Measurements from ENCODE around the gene OR52N1. TPM values are rescaled to one million over a fixed set of nuclear protein-coding genes. Genes with fewer than 3 reads are reported as not detected.

OR52N1 gene
- total RNA-seq, 2 donors from 2014 or later, result not detected

GRCh38 chr11:5749836-5750235 lies 41.2 kb downstream of the OR52N1 start:
- intact Hi-C loops (cut with DNase I), result no loop called here
- Histone ChIP-seq H3K27ac (no peak overlapping the region), H3K9me3 (no peaks in the 10 kb centered on the region), H3K27me3 (no peaks in the 10 kb centered on the region), H3K9ac (ENCODE audit: low read depth in 2 of 2, low read length in 2 of 2) (no peak overlapping the region), H3K4me1 (no peaks in the 10 kb centered on the region), H3K4me3 (no peak overlapping the region), H3K36me3 (no peaks in the 10 kb centered on the region)
- no peak for TF ChIP-seq CTCF (IDR thresholded peaks at IDR 0.05)
- DNase-seq, result no peak

DNA sequence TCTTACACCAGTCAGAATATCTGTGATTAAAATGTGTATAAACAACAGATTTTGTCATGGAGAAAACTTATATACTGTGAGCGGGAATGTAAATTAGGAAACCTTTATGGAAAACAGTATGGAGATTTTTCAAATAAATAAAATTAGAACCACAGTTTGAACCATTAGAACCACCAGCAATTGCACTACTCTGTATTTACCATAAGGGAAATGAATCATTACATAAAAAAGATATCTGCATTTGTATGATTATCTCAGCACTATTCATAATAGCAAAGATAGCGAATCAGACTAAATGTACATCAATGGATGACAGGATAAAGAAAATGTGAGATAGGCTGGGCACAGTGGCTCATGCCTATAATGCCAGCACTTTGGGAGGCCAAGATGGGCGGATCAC lies 44.5 kb downstream of the OR52N1 start:
- no peak for TF ChIP-seq CTCF (IDR thresholded peaks at IDR 0.05)
- intact Hi-C loops (cut with DNase I), result no loop called here
- H3K27me3 ChIP-seq, result no peaks in the 10 kb centered on the region
- no peaks in the 10 kb centered on the region for H3K9me3 ChIP-seq
- no peak for DNase-seq
- H3K36me3 ChIP-seq, result no peaks in the 10 kb centered on the region
- no peak overlapping the region for H3K9ac ChIP-seq (ENCODE audit: low read depth in 2 of 2, low read length in 2 of 2)
- no peaks in the 10 kb centered on the region for H3K4me1 ChIP-seq
- H3K4me3 ChIP-seq, result no peak overlapping the region
- no peak overlapping the region for H3K27ac ChIP-seq

DNA sequence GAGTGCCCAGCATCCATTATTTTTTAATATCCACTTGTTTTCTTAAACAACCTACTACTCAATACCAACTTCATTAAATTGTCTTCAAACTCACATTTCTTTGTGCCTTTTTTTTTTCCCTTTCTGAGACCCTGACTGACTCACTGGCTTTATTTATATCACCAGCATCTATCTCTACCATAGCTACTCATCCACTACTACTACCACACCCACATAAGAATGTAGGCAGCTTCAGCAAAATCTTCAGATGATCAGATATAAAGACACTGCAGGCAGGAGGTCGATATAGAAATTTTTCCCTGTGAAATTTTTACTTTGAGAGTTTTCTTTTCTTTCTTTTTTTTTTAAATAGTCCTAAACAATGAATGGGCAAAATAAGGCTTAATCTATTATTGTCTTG lies 52.6 kb downstream of the OR52N1 start:
- no peak for TF ChIP-seq CTCF (IDR thresholded peaks at IDR 0.05)
- intact Hi-C loops (cut with DNase I), result no loop called here
- no peak for DNase-seq
- no peaks in the 10 kb centered on the region for H3K36me3 ChIP-seq
- H3K4me3 ChIP-seq, result no peak overlapping the region
- H3K27ac ChIP-seq, result no peak overlapping the region
- H3K9ac ChIP-seq (ENCODE audit: low read depth in 2 of 2, low read length in 2 of 2), result no peak overlapping the region
- H3K9me3 ChIP-seq, result no peaks in the 10 kb centered on the region
- no peaks in the 10 kb centered on the region for H3K4me1 ChIP-seq
- H3K27me3 ChIP-seq, result no peaks in the 10 kb centered on the region

- Histone ChIP-seq H3K9ac (ENCODE audit: low read depth in 2 of 2, low read length in 2 of 2) (no peak overlapping the region), H3K4me1 (no peaks in the 10 kb centered on the region), H3K27ac (no peak overlapping the region), H3K9me3 (no peaks in the 10 kb centered on the region), H3K27me3 (no peaks in the 10 kb centered on the region), H3K36me3 (no peaks in the 10 kb centered on the region), H3K4me3 (no peak overlapping the region)
- TF ChIP-seq CTCF (IDR thresholded peaks at IDR 0.05), result no peak
- DNase-seq, result no peak
- intact Hi-C loops (cut with DNase I), result no loop called here
Measured at GRCh38 chr11:5737670-5738392, 53.2 kb downstream of the OR52N1 start.

GRCh38 chr11:5737091-5737490 lies 54.0 kb downstream of the OR52N1 start:
- H3K27me3 ChIP-seq, result no peaks in the 10 kb centered on the region
- no peak overlapping the region for H3K27ac ChIP-seq
- no peak for TF ChIP-seq CTCF (IDR thresholded peaks at IDR 0.05)
- H3K9ac ChIP-seq (ENCODE audit: low read depth in 2 of 2, low read length in 2 of 2), result no peak overlapping the region
- H3K4me1 ChIP-seq, result no peaks in the 10 kb centered on the region
- no peaks in the 10 kb centered on the region for H3K9me3 ChIP-seq
- no peak overlapping the region for H3K4me3 ChIP-seq
- H3K36me3 ChIP-seq, result no peaks in the 10 kb centered on the region
- no peak for DNase-seq
- intact Hi-C loops (cut with DNase I), result no loop called here

Other genes starting within 250 kb of the OR52N1 start
- gene OR52H1, start 242.7 kb downstream of the OR52N1 start, total RNA-seq, result not detected
- gene OR52B6, start 210.4 kb downstream of the OR52N1 start, total RNA-seq, result not detected
- gene TRIM6, start 194.6 kb downstream of the OR52N1 start, total RNA-seq, result under 1 TPM; 0.35 to 0.82 TPM
- 1 to 10 TPM; 6.2 to 7.8 TPM for gene TRIM34, start 166.3 kb downstream of the OR52N1 start, total RNA-seq
- 10 to 100 TPM; 21.4 to 23.3 TPM for gene TRIM5, start 106.2 kb downstream of the OR52N1 start, total RNA-seq
- 10 to 100 TPM; 16.6 to 17.7 TPM for gene TRIM22, start 101.5 kb downstream of the OR52N1 start, total RNA-seq
- gene OR56B1, start 54.8 kb downstream of the OR52N1 start, total RNA-seq, result not detected
- not detected for gene OR52N4, start 37.0 kb downstream of the OR52N1 start, total RNA-seq
- not detected for gene OR52N5, start 7.9 kb downstream of the OR52N1 start, total RNA-seq
- not detected for gene OR52N2, start 17.7 kb upstream of the OR52N1 start, total RNA-seq
- gene OR52E6, start 50.6 kb upstream of the OR52N1 start, total RNA-seq, result not detected
- gene OR52E8, start 66.4 kb upstream of the OR52N1 start, total RNA-seq, result not detected
- gene OR52E4, start 89.4 kb upstream of the OR52N1 start, total RNA-seq, result not detected
- gene OR52E5, start 101.9 kb upstream of the OR52N1 start, total RNA-seq, result not detected
- gene OR56A3, start 151.0 kb upstream of the OR52N1 start, total RNA-seq, result not detected
- gene OR56A5, start 177.2 kb upstream of the OR52N1 start, total RNA-seq, result not detected
- gene OR52L1, start 195.7 kb upstream of the OR52N1 start, total RNA-seq, result not detected
- not detected for gene OR56A4, start 215.7 kb upstream of the OR52N1 start, total RNA-seq
- not detected for gene OR56A1, start 239.5 kb upstream of the OR52N1 start, total RNA-seq

All from colonic mucosa (tissue), 4 donors.